Activated CD4-positive, alpha-beta T cell treated with anti-CD3 and anti-CD28 coated beads for 4 hours (primary cell): Measurements from ENCODE around the gene VASN.
"Not testable (repeated sequence)": the region's sequence is repeated elsewhere in the genome, so short reads cannot be mapped to it uniquely, and the experiment has no call there.

Source experiments
- DNase-seq, 2 donors: peaks; one replicate each; pipeline ENCODE4 v3.0.0-alpha.2; 2020

The VASN gene

GRCh38 chr16:4371357-4372000, at the start of gene VASN:
TSS of gene VASN (plus strand) at chr16:4371848. CDS start at chr16:4380878, 9,030 bp downstream.
- DNase-seq, result peak; percentile 69 to 73

DNA sequence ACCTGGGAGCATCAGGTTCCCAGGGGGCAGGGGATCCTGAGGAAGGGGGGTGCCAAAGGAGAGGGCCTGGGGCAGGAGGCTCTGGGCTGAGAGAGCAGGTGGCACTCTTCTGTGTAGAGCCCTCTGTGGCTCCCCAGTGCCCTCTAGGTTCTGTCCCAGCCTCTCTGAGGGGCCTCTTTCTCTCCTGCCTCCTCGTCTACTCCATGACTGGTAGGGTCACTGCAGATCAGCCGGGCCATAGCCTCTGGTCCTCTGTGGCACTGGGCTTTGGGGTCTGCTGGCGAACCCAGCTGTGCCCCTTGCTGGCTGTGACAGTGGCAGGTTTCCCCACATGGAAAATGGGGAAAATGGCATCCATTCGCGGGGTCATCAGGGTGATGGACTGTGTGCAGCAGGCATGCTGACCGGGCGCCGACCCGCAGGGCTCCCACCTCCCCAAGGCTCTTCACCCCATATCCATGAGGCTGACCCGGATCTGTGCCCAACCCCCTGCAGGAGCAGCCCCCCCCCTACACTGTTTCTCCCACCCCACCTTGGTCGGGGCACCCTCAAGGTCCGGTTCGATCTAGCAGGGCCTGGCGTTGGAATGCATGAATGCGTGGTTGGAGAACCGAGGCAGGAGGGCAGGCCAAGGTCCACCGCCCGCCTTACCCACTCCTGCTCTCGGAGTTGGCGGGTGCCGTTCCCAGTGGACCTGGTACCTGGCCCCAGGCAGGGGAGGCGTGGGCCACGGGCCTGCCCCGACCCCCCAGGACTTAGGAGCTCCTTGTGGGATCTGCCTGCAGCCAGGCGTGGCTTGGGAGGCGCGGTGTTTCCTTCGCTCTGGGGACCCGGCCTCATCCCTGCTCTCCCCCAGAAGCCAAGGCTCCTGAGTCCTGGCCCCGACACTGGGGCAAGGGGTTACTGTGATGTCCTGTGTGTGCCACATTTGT, 49.3 kb upstream of the VASN start:
- no peak for DNase-seq

DNA sequence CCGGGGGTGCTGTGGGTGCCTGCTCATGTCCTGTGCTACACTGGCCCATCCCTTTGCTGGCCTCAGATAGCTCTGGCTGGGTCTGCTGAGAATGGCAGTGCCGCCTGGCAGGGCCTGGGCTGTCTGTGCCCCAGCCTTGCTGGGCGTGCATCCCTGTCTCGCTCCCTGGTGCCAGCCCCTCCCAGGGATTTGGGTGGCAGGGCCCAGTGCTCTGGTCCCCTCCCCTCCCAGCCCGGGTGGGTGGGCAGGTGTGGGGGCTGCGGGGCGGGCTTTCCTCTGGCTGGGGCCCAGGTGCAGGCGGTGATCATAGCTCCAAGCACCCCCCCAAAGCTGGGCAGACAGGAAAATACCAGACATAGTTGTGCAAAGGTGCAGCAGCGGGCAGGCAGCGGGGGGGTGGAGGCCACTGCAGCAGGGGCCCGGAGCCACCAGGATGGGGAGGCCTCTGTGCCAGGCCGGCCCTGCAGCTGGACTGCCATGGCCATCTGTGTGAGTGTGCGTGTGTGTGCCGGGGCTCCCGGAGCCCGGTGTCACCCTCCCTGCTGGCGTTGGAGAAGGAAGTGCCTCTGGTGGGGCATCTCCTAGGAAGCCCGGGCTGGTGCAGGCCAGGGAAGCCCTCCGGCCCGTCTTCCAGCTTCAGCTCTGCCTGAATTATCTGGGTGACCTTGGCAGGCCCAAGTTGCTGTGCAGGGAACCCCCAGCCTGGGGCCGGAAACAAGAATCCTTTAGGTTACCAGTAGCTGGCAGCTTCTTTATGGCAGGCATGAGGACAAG, 48.4 kb upstream of the VASN start:
- no peak for DNase-seq

GRCh38 chr16:4323845-4324488, 47.7 kb upstream of the VASN start:
- no peak for DNase-seq

DNA sequence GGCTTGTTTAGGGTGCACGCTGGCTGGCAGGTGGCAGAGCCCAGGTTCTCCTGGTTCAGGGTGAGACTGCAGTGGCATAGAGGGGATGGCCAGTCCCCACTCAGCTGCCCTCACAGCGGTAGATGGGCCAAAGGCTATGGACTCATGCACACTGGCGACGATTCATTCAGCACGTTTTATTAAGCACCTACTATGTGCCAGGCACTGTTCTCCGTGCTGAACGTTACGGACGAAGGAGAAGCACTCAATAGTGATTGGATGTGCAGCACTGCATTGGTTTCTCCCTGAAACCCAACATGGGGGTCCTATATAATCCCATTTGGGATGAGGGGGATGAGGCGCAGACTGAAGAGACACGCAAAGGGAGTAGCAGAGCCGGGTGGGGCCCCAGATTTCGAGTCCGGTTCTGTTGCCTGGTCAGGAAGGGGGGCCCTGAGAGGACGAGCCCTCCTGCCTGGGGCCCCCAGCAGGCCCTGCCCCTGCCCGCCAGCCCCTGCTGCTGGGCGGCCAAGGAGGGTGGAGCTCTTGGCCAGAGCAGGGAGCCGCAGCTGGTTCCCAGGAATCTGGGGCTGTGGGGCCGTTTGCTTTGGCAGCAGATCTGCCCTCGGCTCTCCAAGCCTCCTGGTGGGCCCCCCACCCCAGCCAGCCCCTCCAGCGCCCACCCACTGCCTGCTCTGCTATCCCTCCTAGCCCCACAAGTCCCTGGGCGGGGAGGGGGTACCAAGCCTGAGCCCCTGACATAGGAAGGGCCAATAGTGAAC, 47.0 kb upstream of the VASN start:
- DNase-seq, result no peak

DNA sequence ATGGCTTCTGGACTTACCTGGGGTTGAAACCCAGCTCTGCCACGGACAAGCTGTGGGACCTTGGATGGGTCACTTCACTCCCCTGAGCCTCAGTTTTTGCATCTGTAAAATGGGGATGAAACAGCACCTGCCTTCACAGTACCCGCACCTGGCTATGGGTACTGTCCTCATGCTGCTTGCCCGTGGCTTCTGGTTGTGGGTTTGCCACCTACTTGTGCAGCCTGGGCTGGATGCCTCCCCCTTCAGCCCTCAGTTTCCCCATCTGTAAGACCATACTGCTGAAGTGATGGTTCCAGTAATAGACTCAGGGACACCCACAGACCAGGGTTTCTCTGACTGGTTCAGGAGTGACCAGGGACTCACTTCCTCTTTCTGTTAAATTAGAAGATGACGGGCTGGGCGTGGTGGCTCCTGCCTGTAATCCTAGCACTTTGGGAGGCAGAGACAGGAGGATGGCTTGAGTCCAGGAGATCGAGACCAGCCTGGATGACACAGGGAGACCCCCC, 46.3 kb upstream of the VASN start:
- no peak for DNase-seq

DNA sequence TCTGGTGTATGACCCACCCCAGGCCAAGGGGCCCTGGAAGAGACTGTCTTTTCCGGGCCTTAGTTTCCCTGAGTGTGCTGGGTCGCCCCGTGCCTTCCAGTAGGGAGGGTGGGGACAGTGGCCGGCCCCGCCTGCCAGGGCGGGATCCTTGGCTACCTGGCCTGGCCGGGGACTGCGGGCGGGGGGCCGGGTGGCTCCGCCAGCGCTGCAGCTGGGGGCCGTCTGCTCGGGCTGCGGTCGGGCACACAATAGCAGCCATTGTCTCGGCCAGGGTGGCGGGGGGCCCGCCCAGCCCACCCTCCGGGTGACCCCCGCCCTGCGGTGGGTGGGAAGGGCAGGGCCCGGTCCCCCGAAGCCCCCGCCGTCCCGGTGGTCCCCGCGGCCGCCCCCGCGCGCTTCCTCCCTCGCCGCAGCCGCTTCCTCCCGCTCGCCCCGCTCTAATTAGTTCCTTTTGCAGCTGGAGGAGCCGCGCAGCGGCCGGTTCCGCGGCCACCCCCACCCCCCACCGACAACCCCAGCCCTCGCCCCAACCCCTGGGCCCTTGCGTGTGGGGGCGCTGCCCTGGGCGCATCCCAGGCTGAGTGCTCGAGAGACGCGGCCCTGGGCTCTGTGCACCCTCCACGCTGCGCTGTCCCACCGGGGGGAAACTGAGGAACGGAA, 44.1 kb upstream of the VASN start:
- DNase-seq, result no peak

DNA sequence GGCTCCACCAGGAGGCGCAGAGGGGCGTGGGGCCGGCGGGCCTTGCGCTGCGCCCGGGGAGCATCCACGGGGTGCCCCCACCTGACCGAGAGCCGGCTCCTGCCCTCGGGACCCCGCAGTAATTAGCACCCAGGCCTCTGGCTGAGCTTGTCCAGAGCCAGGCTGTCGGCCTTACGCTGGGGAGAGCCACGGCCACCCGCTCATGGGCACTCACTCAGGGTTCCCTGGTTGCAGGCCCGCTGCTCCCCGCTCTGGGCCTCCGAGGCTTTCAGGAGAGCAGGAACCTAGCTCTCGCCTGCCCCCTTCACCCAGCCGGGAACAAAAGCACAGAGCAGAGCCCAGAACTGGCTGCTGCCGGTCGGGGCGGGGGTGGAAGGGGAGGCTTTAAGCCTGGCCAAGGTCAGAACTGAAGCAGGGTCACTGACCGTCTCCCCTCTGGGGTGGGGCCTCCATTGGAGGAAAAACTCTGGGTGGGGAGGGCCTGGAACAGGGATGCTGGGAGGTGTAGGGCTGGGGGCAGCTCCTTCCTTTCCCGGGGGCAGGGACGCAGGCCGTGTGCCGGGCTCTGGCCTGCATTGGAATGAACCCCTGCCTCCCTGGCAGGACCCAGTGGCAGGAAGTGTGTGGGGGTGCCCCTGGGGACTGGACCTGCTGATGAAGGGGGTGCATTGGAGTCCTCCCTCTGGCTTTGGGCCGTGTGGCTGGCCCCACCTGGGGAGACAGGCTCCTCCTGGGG, 43.4 kb upstream of the VASN start:
- DNase-seq, result peak; percentile 59 to 61

DNA sequence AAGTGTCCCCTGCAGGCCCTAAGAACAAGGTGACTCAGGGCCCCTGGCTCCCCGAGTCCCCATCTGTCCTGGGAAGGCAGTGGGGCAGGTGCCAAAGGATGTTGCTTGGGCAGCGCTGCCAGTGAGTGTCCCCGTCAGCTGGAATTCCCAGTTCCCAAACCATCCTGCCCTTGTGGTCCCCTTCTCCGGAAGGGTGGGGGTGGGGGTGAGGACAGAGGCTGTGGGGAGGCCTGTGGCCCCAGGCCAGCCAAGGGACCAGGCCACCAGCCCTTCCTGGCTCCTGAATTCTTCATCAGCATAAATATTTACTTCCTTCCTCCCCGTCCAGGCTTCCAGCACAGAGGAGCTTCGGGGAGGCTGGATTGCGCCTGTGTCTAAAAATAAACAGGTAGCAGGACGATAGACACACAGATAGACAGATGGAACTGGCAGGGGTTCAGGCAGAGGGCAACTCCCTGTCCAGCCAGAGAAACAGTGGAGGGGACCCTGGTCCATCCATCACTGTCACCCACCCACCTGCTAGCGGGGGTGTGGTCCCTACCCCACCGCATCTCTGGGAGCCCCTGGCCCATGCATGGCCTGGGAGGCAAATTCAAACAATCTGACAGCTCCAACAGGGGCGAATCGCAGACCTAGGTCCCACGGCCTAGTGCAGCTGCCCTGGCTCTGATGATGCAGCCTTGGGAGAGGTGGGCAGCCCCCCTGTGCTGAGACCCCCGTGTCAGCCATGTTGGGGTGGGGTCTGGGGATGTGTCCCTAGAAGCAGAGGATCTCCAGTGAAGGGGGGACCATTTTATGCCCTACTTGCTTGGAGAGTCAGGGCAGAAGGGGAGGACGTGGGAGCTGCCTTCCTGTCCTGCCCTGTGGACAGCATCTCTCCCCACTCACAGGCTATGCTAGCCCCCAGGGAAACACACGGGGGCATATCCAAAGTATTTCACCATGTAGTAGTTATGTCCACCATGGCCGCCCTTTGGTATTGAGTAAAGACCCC, 42.6 kb upstream of the VASN start:
- no peak for DNase-seq

- peak; percentile 67 to 71 for DNase-seq
Measured at GRCh38 chr16:4330277-4330874, 41.3 kb upstream of the VASN start.

DNA sequence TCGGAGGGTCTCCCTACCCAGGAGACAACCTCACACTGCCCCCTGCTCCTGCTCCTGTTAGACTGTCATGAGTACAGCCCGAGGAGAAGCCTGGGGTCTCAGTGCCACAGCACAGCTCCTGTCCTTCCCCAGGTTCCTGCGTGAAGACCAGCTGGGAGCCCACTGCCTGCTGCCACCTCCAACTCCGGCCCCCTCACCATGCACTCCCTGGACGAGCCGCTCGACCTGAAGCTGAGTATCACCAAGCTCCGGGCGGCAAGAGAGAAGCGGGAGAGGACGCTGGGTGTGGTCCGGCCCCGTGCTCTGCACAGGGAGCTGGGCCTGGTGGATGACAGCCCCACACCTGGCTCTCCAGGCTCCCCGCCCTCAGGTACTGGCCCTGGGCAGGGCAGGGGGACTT, 39.6 kb upstream of the VASN start:
- DNase-seq, result no peak

DNA sequence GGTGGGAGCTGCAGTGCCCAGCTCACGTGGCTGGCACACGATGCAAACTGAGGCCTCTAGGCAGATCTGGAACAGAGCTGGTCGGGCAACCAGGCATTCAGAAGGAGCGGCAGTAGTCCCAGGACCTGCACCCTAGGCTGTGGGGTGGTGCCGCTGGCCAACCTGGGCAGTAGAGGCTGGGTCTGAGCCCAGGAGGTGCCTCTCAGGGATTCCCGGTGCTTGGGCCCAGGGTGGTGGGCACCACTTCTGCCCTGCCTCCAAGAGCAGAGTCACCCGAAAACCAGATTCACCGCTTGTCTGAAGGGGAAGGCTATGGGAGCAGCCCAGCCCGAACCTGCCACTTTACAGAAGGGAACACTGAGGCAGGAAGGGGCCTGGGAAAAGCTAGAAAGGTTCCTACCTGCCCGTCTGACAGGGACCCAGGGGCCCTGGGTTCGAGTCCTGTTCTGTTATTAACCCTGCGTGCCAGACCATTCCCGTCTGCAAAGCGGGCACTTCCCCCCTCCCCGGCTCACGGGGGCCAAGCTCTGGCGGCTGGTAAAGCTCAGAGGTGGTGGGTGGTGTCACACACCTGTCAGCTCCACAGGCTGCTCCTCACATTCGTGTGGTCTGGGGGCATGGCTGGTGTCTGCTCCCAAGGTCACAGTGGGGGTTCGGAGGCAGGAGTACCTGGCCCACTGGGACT, 38.9 kb upstream of the VASN start:
- DNase-seq, result no peak

DNA sequence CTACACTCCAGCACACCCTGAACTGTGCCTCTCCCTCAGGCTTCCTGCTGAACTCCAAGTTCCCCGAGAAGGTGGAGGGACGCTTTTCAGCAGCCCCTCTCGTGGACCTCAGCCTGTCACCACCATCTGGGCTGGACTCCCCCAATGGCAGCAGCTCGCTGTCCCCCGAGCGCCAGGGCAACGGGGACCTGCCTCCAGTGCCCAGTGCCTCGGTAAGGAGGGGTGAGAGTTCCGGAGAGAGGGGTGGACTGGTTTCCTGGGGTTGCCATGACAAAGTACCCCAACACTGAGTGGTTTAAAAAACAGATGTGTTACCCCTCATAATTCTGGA, 38.4 kb upstream of the VASN start:
- DNase-seq, result no peak

GRCh38 chr16:4333714-4334113, 37.9 kb upstream of the VASN start:
- DNase-seq, result not testable (repeated sequence)

GRCh38 chr16:4334724-4335495, 36.7 kb upstream of the VASN start:
- DNase-seq, result no peak

GRCh38 chr16:4336701-4337539, 34.7 kb upstream of the VASN start:
- DNase-seq, result no peak
